RWPE2 (cell line): ENCODE results near the gene YPEL1.

ENCODE experiments used
- ATAC-seq: fragments of 200-7000 bp; cut with Tn5 transposase; 3 replicates; pipeline ENCODE4 v1.9.1; 2021; ENCODE audit warnings: low read depth
- DNase-seq: peaks from one replicate; pipeline ENCODE4 v3.0.0-alpha.2; 2020; ENCODE audit warnings: low spot score
- H3K27ac ChIP-seq: fragments of 450-650 bp; 2 replicates; pipeline ENCODE4 v1.5.1; 2017; ENCODE audit warnings: mild to moderate bottlenecking; ENCODE audit not compliant: poor library complexity, severe bottlenecking
- H3K27me3 ChIP-seq: fragments of 250-450 bp; sonication (Bioruptor Pico); 2 replicates; pipeline ENCODE4 v1.5.1; 2021; ENCODE audit warnings: mild to moderate bottlenecking, moderate library complexity; ENCODE audit not compliant: insufficient read depth, poor library complexity, severe bottlenecking
- H3K36me3 ChIP-seq: fragments of 250-450 bp; sonication (Bioruptor Pico); 2 replicates; pipeline ENCODE4 v1.5.1; 2020; ENCODE audit warnings: low read depth, mild to moderate bottlenecking, moderate library complexity
- H3K4me1 ChIP-seq: fragments of 250-450 bp; sonication (Bioruptor Pico); 2 replicates; pipeline ENCODE4 v1.5.1; 2021; ENCODE audit warnings: mild to moderate bottlenecking, moderate library complexity; ENCODE audit not compliant: insufficient read depth, poor library complexity, severe bottlenecking
- H3K4me3 ChIP-seq: fragments of 250-450 bp; sonication (Bioruptor Pico); 2 replicates; pipeline ENCODE4 v1.5.1; 2021; ENCODE audit warnings: mild to moderate bottlenecking, moderate library complexity; ENCODE audit not compliant: severe bottlenecking
- H3K9me3 ChIP-seq: fragments of 250-450 bp; sonication (Bioruptor Pico); 2 replicates; pipeline ENCODE4 v1.5.1; 2021; ENCODE audit warnings: mild to moderate bottlenecking, moderate library complexity; ENCODE audit not compliant: severe bottlenecking
- TF ChIP-seq, protein P1 (sequence below): fragments of 450-650 bp; IDR thresholded peaks from one replicate; pipeline ENCODE4 v1.5.1; 2017; ENCODE audit warnings: mild to moderate bottlenecking, moderate library complexity; ENCODE audit not compliant: poor library complexity, severe bottlenecking

The YPEL1 gene

DNA sequence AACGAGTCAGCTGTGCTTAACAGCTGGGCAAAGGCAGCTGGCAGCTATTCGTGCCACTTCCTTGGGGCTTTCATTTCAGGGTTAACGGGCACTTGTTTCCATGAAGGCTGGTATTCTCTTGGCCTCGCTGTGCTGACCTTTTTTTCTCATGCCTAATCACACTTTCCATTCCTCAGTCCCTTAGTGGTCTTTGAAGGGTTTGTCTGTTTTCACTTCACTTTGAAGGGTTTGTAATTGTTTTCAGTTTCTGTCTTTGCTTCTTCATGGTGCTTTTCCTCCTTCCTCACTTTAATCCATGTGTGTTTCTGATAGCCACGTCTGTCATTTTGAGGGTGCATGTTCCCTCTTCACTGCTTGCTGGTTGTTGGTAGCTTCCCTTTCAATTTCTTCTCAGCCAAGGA is 45.2 kb downstream of the YPEL1 start:
- ATAC-seq (no peak), DNase-seq (no peak)
- H3K36me3 ChIP-seq, result peaks cover 17% of the 10 kb centered on the region
- peaks cover 10% of the 10 kb centered on the region for H3K4me1 ChIP-seq
- no peaks in the 10 kb centered on the region for H3K27me3 ChIP-seq
- H3K27ac ChIP-seq, result no peak overlapping the region
- TF ChIP-seq, protein P1, sequence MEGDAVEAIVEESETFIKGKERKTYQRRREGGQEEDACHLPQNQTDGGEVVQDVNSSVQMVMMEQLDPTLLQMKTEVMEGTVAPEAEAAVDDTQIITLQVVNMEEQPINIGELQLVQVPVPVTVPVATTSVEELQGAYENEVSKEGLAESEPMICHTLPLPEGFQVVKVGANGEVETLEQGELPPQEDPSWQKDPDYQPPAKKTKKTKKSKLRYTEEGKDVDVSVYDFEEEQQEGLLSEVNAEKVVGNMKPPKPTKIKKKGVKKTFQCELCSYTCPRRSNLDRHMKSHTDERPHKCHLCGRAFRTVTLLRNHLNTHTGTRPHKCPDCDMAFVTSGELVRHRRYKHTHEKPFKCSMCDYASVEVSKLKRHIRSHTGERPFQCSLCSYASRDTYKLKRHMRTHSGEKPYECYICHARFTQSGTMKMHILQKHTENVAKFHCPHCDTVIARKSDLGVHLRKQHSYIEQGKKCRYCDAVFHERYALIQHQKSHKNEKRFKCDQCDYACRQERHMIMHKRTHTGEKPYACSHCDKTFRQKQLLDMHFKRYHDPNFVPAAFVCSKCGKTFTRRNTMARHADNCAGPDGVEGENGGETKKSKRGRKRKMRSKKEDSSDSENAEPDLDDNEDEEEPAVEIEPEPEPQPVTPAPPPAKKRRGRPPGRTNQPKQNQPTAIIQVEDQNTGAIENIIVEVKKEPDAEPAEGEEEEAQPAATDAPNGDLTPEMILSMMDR, result no peak
- peaks cover 2% of the 10 kb centered on the region for H3K9me3 ChIP-seq
- H3K4me3 ChIP-seq, result no peak overlapping the region

DNA sequence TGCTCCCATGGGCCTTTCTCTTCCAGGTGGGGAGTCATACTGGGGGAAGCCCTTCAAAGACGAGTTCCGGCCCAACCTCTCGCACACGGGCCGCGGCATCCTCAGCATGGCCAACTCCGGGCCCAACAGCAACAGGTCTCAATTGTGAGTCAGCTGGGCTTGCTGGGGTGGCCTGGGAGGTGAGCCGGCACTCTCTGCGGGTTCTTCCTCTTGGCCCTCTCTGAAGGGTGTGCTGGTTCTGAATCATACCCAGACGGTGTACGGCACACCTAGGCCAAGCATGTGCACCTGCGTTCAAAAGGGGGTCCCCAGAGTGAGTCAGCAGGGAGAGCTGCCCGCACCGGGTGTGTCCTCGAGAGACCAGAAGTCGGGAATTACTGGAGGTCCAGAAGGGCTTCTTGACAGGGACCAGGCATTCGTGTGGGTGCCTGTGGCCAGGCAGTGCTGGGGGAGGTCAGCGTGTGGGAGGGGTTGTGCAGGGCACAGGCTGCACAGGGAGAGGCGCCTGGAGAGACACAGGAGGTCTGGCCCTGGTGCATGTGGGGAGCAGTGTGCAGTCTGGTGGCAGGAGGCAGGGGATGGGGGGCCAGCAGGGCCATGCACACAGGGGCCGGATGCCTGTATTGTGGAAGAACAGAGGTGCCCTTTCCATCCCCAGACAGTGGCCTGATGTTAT is 46.8 kb downstream of the YPEL1 start:
- H3K4me1 ChIP-seq, result peaks cover 10% of the 10 kb centered on the region
- peaks cover 1% of the 10 kb centered on the region for H3K9me3 ChIP-seq
- TF ChIP-seq, protein P1, result no peak
- no peak overlapping the region for H3K4me3 ChIP-seq
- no peak for DNase-seq
- H3K27ac ChIP-seq, result peak overlapping the region; percentile 48
- ATAC-seq, result peak; percentile 85
- no peaks in the 10 kb centered on the region for H3K27me3 ChIP-seq
- peaks cover 17% of the 10 kb centered on the region for H3K36me3 ChIP-seq

DNA sequence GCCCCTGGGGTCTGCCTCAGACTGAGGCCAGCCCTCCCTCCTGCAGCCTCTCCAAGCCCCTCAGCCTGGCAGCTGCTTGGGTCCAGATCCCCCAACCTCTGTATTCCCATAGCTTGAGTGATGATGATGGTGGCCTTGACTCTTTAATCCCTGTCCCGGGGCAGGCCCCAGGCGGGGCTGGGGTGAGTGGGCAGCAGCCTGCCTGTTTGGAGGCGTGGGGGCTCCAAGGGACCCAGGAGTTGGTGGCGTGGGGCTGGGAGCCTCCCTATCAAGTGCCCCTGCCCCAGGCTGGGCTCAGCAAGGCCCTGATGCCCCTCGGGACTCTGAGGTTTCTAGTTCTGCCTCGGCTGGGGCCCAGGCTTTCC is 47.3 kb downstream of the YPEL1 start:
- H3K9me3 ChIP-seq, result no peaks in the 10 kb centered on the region
- no peak for DNase-seq
- TF ChIP-seq, protein P1, result no peak
- H3K36me3 ChIP-seq, result peaks cover 19% of the 10 kb centered on the region
- peaks cover 10% of the 10 kb centered on the region for H3K4me1 ChIP-seq
- no peak overlapping the region for H3K4me3 ChIP-seq
- H3K27ac ChIP-seq, result peak overlapping the region; percentile 48
- no peak for ATAC-seq
- H3K27me3 ChIP-seq, result no peaks in the 10 kb centered on the region

DNA sequence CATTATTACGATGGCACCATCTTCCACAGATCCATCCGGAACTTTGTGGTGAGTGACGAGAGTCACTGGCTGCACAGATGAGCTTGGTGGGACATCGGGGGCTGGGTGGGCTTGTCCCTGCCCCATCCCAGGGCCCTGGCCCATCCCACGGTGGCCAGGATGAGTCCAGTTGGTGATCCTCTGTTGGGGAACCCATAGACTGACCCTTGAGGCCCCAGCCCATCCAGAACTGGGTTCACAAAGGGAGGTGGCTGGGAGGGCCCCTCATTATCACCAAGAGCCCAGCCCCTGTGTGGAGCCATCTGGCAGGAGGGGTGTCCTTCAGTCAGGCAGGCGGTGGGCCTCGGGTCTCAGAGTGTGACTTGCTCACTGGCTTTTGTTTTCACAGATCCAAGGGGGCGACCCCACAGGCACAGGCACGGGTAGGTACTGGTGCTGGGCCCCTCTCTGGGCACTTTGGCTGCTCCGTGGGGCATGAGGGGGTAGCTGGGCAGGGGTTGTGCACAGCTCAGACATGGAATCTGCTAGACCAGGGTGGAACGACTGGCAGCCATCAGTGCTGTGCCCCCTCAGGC is 47.8 kb downstream of the YPEL1 start:
- Histone ChIP-seq H3K4me1 (peaks cover 10% of the 10 kb centered on the region), H3K27ac (peak overlapping the region; percentile 48), H3K36me3 (peaks cover 25% of the 10 kb centered on the region), H3K9me3 (no peaks in the 10 kb centered on the region), H3K27me3 (no peaks in the 10 kb centered on the region), H3K4me3 (no peak overlapping the region)
- ATAC-seq (no peak), DNase-seq (no peak)
- TF ChIP-seq, protein P1, result no peak
